K562 (cell line): ENCODE results near the gene MMRN1. TPM values are rescaled to one million over a fixed set of nuclear protein-coding genes. Genes with fewer than 3 reads are reported as not detected.

Experiments
- ATAC-seq: fragments of 200-7000 bp; cut with Tn5 transposase; 3 replicates; pipeline ENCODE4 v1.9.1; 2020; ENCODE audit warnings: moderate library complexity
- BruUV-seq: library from RNA; stranded (reverse); fragments of 400-500 nt; replicated peaks from 2 replicates; lab custom pipeline; 2021; lab: Mats Ljungman, UMichigan
- CTCF ChIA-PET: fragments of 300-600 bp; formaldehyde crosslinking; extraction: SDS; loops from one replicate; lab custom pipeline; 2021; ENCODE audit warnings: low intra/inter-chr PET ratio; lab: Yijun Ruan, JAX
- POLR2A ChIA-PET: fragments of 300-600, 350-650 bp; sonication (Branson Sonifier 250); formaldehyde crosslinking; extraction: SDS; loops from one replicate; lab custom pipeline; 2021; ENCODE audit warnings: antibody characterized with exemption, inconsistent platforms; lab: Yijun Ruan, JAX
- DNase-seq, 4 experiments: peaks; one replicate each; pipeline versions ENCODE4 v3.0.0 to v3.0.0-alpha.2; 2011 to 2018; ENCODE audit warnings: low spot score in 3 of 4, mixed read lengths in 3 of 4; ENCODE audit errors: extremely low read depth in 1 of 4
- FAIRE-seq: peaks from 2 replicates; lab custom pipeline; 2011; peaks lifted over from hg19 to GRCh38; lab: Jason Lieb, UNC
- H2AFZ ChIP-seq: 2 replicates; pipeline ENCODE4 v1.6.0; 2011; ENCODE audit warnings: low read depth, low read length, control low read depth, inconsistent platforms
- H3K27ac ChIP-seq: fragments of 200-600 bp; 3 replicates; pipeline ENCODE4 v1.8.0; 2011; ENCODE audit warnings: low read depth, mild to moderate bottlenecking, control low read depth, inconsistent platforms, low read length, moderate library complexity, mixed read lengths; ENCODE audit errors: extremely low read depth
- H3K27me3 ChIP-seq, 2 experiments: fragments of 300-600 bp in 1 of 2; 2 replicates in 1 of 2; 3 replicates in 1 of 2; pipeline versions ENCODE4 v1.6.0 to v1.8.0; 2011; ENCODE audit warnings: inconsistent platforms in 2 of 2, low read length in 2 of 2, mild to moderate bottlenecking in 1 of 2, mixed read lengths in 1 of 2, moderate library complexity in 1 of 2; ENCODE audit not compliant: control insufficient read depth in 2 of 2, insufficient read depth in 2 of 2
- H3K36me3 ChIP-seq: fragments of 300-600 bp; 3 replicates; pipeline ENCODE4 v1.8.0; 2011; ENCODE audit warnings: mild to moderate bottlenecking, low read length, inconsistent platforms; ENCODE audit not compliant: control insufficient read depth, insufficient read depth
- H3K4me1 ChIP-seq, 2 experiments: fragments of 200-600 bp in 1 of 2; replicated peaks in 1 of 2; 2 replicates in 1 of 2; 3 replicates in 1 of 2; pipeline versions ENCODE4 v1.5.1 to v1.8.0; 2011; ENCODE audit warnings: inconsistent platforms in 2 of 2, low read length in 2 of 2, mild to moderate bottlenecking in 1 of 2, mixed read lengths in 1 of 2, moderate library complexity in 1 of 2; ENCODE audit not compliant: control insufficient read depth in 2 of 2, insufficient read depth in 2 of 2
- H3K4me2 ChIP-seq: 2 replicates; pipeline ENCODE4 v1.6.1; 2011; ENCODE audit warnings: low read length, control low read depth, inconsistent platforms, mixed read lengths; ENCODE audit not compliant: insufficient read depth
- H3K4me3 ChIP-seq: fragments of 200-600 bp; sonication (generic), shearing (Covaris generic); 2 replicates; pipeline ENCODE4 v1.5.1; 2016; ENCODE audit warnings: control low read depth, inconsistent platforms
- H3K79me2 ChIP-seq: fragments of 200-600 bp; 3 replicates; pipeline ENCODE4 v1.8.0; 2011; ENCODE audit warnings: low read length, inconsistent platforms; ENCODE audit not compliant: control insufficient read depth, insufficient read depth
- H3K9ac ChIP-seq, 2 experiments: 2 replicates each; pipeline versions ENCODE4 v1.6.0 to v1.6.1; 2011; ENCODE audit warnings: low read depth in 2 of 2, low read length in 2 of 2, control low read depth in 1 of 2, inconsistent platforms in 1 of 2, mild to moderate bottlenecking in 1 of 2, mixed read lengths in 1 of 2; ENCODE audit not compliant: insufficient read depth in 1 of 2
- H3K9me1 ChIP-seq: one replicate; pipeline ENCODE4 v1.6.0; 2011; ENCODE audit warnings: inconsistent platforms, mild to moderate bottlenecking, low read length, moderate library complexity; ENCODE audit not compliant: control insufficient read depth, insufficient read depth
- H3K9me3 ChIP-seq: replicated peaks from 2 replicates; pipeline ENCODE4 v1.5.1; 2011; ENCODE audit warnings: low read depth, low read length, inconsistent platforms; ENCODE audit not compliant: control insufficient read depth, insufficient read depth
- H4K20me1 ChIP-seq: replicated peaks from 2 replicates; pipeline ENCODE4 v1.6.1; 2011; ENCODE audit warnings: low read length, inconsistent platforms, mixed read lengths; ENCODE audit not compliant: control insufficient read depth, insufficient read depth
- DLX4 ChIP-seq: fragments of 250-450 bp; sonication (Bioruptor Pico); IDR thresholded peaks from 2 replicates; pipeline ENCODE4 v1.6.1; 2021; ENCODE audit warnings: mild to moderate bottlenecking
- MEIS2 ChIP-seq: fragments of 450-650 bp; IDR thresholded peaks from 2 replicates; pipeline ENCODE4 v1.6.1; 2014; ENCODE audit warnings: mild to moderate bottlenecking; ENCODE audit not compliant: partially characterized antibody
- PKNOX1 ChIP-seq: fragments of 450-650 bp; IDR thresholded peaks from 2 replicates; pipeline ENCODE4 v1.6.1; 2016
- POLR2AphosphoS2 ChIP-seq: IDR thresholded peaks from 2 replicates; pipeline ENCODE4 v1.6.1; 2012; ENCODE audit warnings: low read length, improper control_type of control experiment
- POU5F1 ChIP-seq: fragments of 150-350 bp; IDR thresholded peaks from 2 replicates; pipeline ENCODE4 v1.6.1; 2014; ENCODE audit warnings: borderline replicate concordance, low read length, low read depth, mild to moderate bottlenecking; ENCODE audit not compliant: partially characterized antibody
- RAD21 ChIP-seq, 2 experiments: fragments of 250-450 bp in 1 of 2; fragments of 450-650 bp in 1 of 2; sonication (Bioruptor Pico) in 1 of 2; formaldehyde crosslinking in 1 of 2; IDR thresholded peaks in 1 of 2; conservative IDR thresholded peaks in 1 of 2; 2 replicates each; pipeline versions ENCODE4 v1.4.0 to v1.8.0; 2020 to 2022; ENCODE audit warnings: mild to moderate bottlenecking in 2 of 2, moderate library complexity in 1 of 2
- STAT5A ChIP-seq: IDR thresholded peaks from 2 replicates; pipeline ENCODE4 v1.6.1; 2012; ENCODE audit warnings: low read length, inconsistent platforms, borderline replicate concordance
- STAT6 ChIP-seq: sonication (generic); formaldehyde crosslinking; IDR thresholded peaks from 2 replicates; pipeline ENCODE4 v1.8.1; 2023; ENCODE audit warnings: mild to moderate bottlenecking, missing genetic modification reagents
- YY1 ChIP-seq, 3 experiments: IDR thresholded peaks; 2 replicates each; pipeline ENCODE4 v1.6.1; 2011; ENCODE audit warnings: low read length in 2 of 3, mild to moderate bottlenecking in 2 of 3, moderate library complexity in 2 of 3, borderline replicate concordance in 1 of 3, control low read depth in 1 of 3, low read depth in 1 of 3; ENCODE audit not compliant: insufficient read depth in 3 of 3, insufficient replicate concordance in 2 of 3, control insufficient read depth in 1 of 3, insufficient read length in 1 of 3; ENCODE audit errors: extremely low read depth in 1 of 3
- ZBTB34 ChIP-seq: fragments of 250-450 bp; sonication (Bioruptor Pico); IDR thresholded peaks from 2 replicates; pipeline ENCODE4 v1.8.0; 2021; ENCODE audit warnings: mild to moderate bottlenecking, moderate library complexity
- ZNF165 ChIP-seq: fragments of 250-450 bp; sonication (Bioruptor Pico); IDR thresholded peaks from 2 replicates; pipeline ENCODE4 v1.4.0; 2020; ENCODE audit warnings: borderline replicate concordance
- ZNF695 ChIP-seq: fragments of 450-650 bp; formaldehyde crosslinking; IDR thresholded peaks from 2 replicates; pipeline ENCODE4 v1.4.0; 2020; ENCODE audit warnings: mild to moderate bottlenecking, moderate library complexity
- WGBS: fragments of 100-300 bp; shearing (Covaris generic); methylation state at CpG from one replicate; pipeline ENCODE4 v1.1.6; 2016; ENCODE audit warnings: low coverage, mixed read lengths; ENCODE audit not compliant: insufficient coverage; ENCODE audit errors: missing lambda C conversion rate; 5-methylcytosine and 5-hydroxymethylcytosine counted together
- in situ Hi-C: fragments of 300-500 bp; cut with MboI; formaldehyde crosslinking; loops from 4 replicates; pipeline ENCODE4 v1.15.0; 2018; ENCODE audit warnings: inconsistent platforms, mixed read lengths
- intact Hi-C: fragments of 100-400 bp; cut with micrococcal nuclease; formaldehyde crosslinking; loops from 2 replicates; pipeline ENCODE4 v1.14.2; 2022
- polyA plus RNA-seq, 8 experiments: library from polyadenylated mRNA; depleted of rRNA in 4 of 8; stranded (reverse) in 5 of 8; unstranded in 3 of 8; fragments of >200 nt; fragmentation: Nextera tagmentation in 2 of 8; fragmentation: Illumina TruSeq in 1 of 8; extraction: Ambion mirVana in 2 of 8; extraction: Trizol in 1 of 8; gene quantifications; 2 replicates each; pipeline versions ENCODE4 v1.2.1 to v1.2.3, GENCODE V29; 2011 to 2014; ENCODE audit warnings: inconsistent platforms in 1 of 8, missing spikeins in 1 of 8
- total RNA-seq, 7 experiments: library from RNA; depleted of rRNA in 6 of 7; stranded (reverse); fragments of >200 nt in 6 of 7; fragmentation: Illumina TruSeq in 2 of 7; extraction: Trizol in 2 of 7; gene quantifications; 2 replicates each; pipeline versions ENCODE4 v1.2.1 to v1.2.3, GENCODE V29; 2011 to 2021; ENCODE audit warnings: low replicate concordance in 1 of 7

The MMRN1 gene
- total and polyA plus RNA-seq, 9 of the 15 experiments (the other 6 are each of a cell fraction or from before 2014, with no cell fraction given), result 0.01 to 0.06 (median 0.02) TPM; not detected in 6

- H3K4me1 ChIP-seq, result no peaks in the 10 kb centered on the region
- no peak for DNase-seq
- no peak overlapping the region for H3K9ac ChIP-seq
- no peak for FAIRE-seq
- H3K4me2 ChIP-seq, result no peak overlapping the region
- H3K9me3 ChIP-seq, result no peaks in the 10 kb centered on the region
- ChIA-PET POLR2A (no interaction called here), CTCF (no interaction called here)
- H3K36me3 ChIP-seq, result no peaks in the 10 kb centered on the region
- no peaks in the 10 kb centered on the region for H3K79me2 ChIP-seq
- H3K9me1 ChIP-seq, result no peaks in the 10 kb centered on the region
- in situ Hi-C loops (no loop called here), intact Hi-C loops (no loop called here)
- WGBS, result 0% methylated on average over 4 of the region's 4 CpGs
- H3K4me3 ChIP-seq, result no peak overlapping the region
- BruUV-seq, result no TSS peak
- H3K27me3 ChIP-seq, result no peaks in the 10 kb centered on the region
- no peak for TF ChIP-seq ZBTB34
- TF ChIP-seq STAT6 (CRISPR knock-in tag), result no peak
- no peak for TF ChIP-seq PKNOX1
- TF ChIP-seq RAD21 (CRISPR knock-in tag; conservative IDR thresholded peaks at IDR 0.05 in 1 of 2, IDR thresholded peaks at IDR 0.05 in 1 of 2), result no peak
- TF ChIP-seq POLR2AphosphoS2, result no peak
- TF ChIP-seq MEIS2, result no peak
- TF ChIP-seq YY1 (IDR thresholded peaks at IDR 0.05; ENCODE audit: borderline replicate concordance in 1 of 3, control insufficient read depth in 1 of 3, extremely low read depth in 1 of 3, insufficient read depth in 3 of 3, insufficient read length in 1 of 3, insufficient replicate concordance in 2 of 3, low read depth in 1 of 3, low read length in 2 of 3), result no peak
- TF ChIP-seq ZNF165, result no peak
- no peak for TF ChIP-seq ZNF695 (CRISPR knock-in tag)
- no peak for TF ChIP-seq DLX4
- TF ChIP-seq POU5F1, result no peak
- no peak for TF ChIP-seq STAT5A
- no peak overlapping the region for H3K27ac ChIP-seq
- no peak overlapping the region for H2AFZ ChIP-seq
- ATAC-seq, result no peak
- H4K20me1 ChIP-seq, result no peaks in the 10 kb centered on the region
Measured at GRCh38 chr4:89929425-89930159, 34.9 kb downstream of the MMRN1 start.
